Left lung (tissue), 10 donors: ENCODE data around the gene FRMD4B. TPM values are rescaled to one million over a fixed set of nuclear protein-coding genes. Genes with fewer than 3 reads are reported as not detected.

ENCODE experiments used
- ATAC-seq: fragments of 200-7000 bp; cut with Tn5 transposase; one replicate; pipeline ENCODE4 v1.9.1; 2020; ENCODE audit warnings: moderate library complexity
- DNase-seq, 4 donors: peaks; one replicate each; pipeline ENCODE4 v3.0.0-alpha.2; 2013 to 2020
- H3K27ac ChIP-seq, 2 donors: fragments of 200-600 bp; sonication (generic) in 1 of 2; one replicate each; pipeline versions ENCODE4 v1.5.0 to v1.8.0; 2020 to 2021
- H3K27me3 ChIP-seq, 2 donors: fragments of 200-600 bp; sonication (generic) in 1 of 2; one replicate each; pipeline versions ENCODE4 v1.5.0 to v1.8.0; 2020 to 2021
- H3K36me3 ChIP-seq, 2 donors: fragments of 200-600 bp; sonication (generic) in 1 of 2; one replicate each; pipeline versions ENCODE4 v1.5.0 to v1.8.0; 2020 to 2021
- H3K4me1 ChIP-seq, 2 donors: fragments of 200-600 bp; one replicate each; pipeline ENCODE4 v1.8.0; 2021
- H3K4me3 ChIP-seq, 2 donors: fragments of 200-600 bp; sonication (generic) in 1 of 2; one replicate each; pipeline versions ENCODE4 v1.5.0 to v1.8.0; 2020 to 2021; ENCODE audit warnings: mild to moderate bottlenecking in 1 of 2
- H3K9me3 ChIP-seq, 2 donors: fragments of 200-600 bp; sonication (generic) in 1 of 2; one replicate each; pipeline versions ENCODE4 v1.5.0 to v1.8.0; 2020 to 2021
- intact Hi-C, 2 donors: fragments of 100-400 bp; cut with DNase I; formaldehyde crosslinking; loops; one replicate each; pipeline versions ENCODE4 v1.11.2 to v1.14.2; 2022
- polyA plus RNA-seq, 6 donors: library from polyadenylated mRNA; unstranded; fragments of 120-200 nt; gene quantifications; one replicate each; pipeline ENCODE4 v1.2.1, GENCODE V29; 2013; ENCODE audit not compliant: insufficient read length in 6 of 6
- total RNA-seq, 2 donors: library from RNA; stranded (reverse); fragmentation: NEBNext Ultra II Directional; extraction: Animal tissue kit (Norgen Biotek cat#: 25700); gene quantifications; one replicate each; pipeline ENCODE4 v1.2.1, GENCODE V29; 2021
- TF ChIP-seq, protein P1 (sequence below), 2 donors: fragments of 200-600 bp; sonication (generic) in 1 of 2; IDR thresholded peaks; one replicate each; pipeline versions ENCODE4 v1.5.0 to v1.8.0; 2021; ENCODE audit warnings: antibody characterized with exemption in 2 of 2
- donor health status: DM: no; HTN: yes; CAD: no.
- donor health status: DM: no; HTN: no; CAD: no.

The FRMD4B gene
- total and polyA plus RNA-seq, 8 donors: 49.0 to 78.7 (median 71.1) TPM

DNA sequence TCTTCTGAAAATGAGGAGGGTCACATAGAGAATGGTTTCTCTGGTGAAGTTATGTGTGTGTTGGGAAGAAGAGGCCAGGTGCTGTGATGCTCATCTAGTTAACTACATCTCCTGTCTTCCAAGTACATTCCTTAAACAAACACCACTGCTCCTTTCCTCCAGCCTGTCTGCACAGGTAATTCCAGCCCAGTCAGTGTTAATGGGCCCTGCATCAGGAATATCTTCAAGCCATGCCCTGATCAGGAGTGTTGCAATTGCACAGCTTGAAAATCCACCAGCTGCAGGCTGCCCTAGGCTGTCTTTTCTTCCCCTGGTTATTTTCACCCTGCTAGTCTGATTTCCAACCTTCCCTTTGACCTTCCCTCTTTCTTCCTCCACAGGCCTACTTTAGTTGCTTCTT, 221.6 kb downstream of the FRMD4B start:
- intact Hi-C loops: loop anchor here in 1 of 2 donors (5.0 to 10.0 kb wide), 3 partner anchors 141 to 508 kb away; no protein-coding TSS in a partner anchor
- H3K36me3 ChIP-seq: peaks cover 0 to 1% of the 10 kb centered on the region in 2 donors
- DNase-seq (no peak), ATAC-seq (no peak)
- no peak overlapping the region for H3K27ac ChIP-seq
- TF ChIP-seq, protein P1, sequence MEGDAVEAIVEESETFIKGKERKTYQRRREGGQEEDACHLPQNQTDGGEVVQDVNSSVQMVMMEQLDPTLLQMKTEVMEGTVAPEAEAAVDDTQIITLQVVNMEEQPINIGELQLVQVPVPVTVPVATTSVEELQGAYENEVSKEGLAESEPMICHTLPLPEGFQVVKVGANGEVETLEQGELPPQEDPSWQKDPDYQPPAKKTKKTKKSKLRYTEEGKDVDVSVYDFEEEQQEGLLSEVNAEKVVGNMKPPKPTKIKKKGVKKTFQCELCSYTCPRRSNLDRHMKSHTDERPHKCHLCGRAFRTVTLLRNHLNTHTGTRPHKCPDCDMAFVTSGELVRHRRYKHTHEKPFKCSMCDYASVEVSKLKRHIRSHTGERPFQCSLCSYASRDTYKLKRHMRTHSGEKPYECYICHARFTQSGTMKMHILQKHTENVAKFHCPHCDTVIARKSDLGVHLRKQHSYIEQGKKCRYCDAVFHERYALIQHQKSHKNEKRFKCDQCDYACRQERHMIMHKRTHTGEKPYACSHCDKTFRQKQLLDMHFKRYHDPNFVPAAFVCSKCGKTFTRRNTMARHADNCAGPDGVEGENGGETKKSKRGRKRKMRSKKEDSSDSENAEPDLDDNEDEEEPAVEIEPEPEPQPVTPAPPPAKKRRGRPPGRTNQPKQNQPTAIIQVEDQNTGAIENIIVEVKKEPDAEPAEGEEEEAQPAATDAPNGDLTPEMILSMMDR (IDR thresholded peaks at IDR 0.05): no peak
- H3K27me3 ChIP-seq: no peaks in the 10 kb centered on the region
- no peak overlapping the region for H3K4me3 ChIP-seq
- no peaks in the 10 kb centered on the region for H3K4me1 ChIP-seq
- H3K9me3 ChIP-seq: no peaks in the 10 kb centered on the region

GRCh38 chr3:69162308-69162980, 223.4 kb downstream of the FRMD4B start:
- no peak overlapping the region for H3K27ac ChIP-seq
- H3K9me3 ChIP-seq: no peaks in the 10 kb centered on the region
- H3K4me1 ChIP-seq: no peaks in the 10 kb centered on the region
- intact Hi-C loops: loop anchor here in 1 of 2 donors (5.0 to 10.0 kb wide), 3 partner anchors 142 to 510 kb away; no protein-coding TSS in a partner anchor
- TF ChIP-seq, protein P1 (IDR thresholded peaks at IDR 0.05): no peak
- H3K4me3 ChIP-seq: no peak overlapping the region
- H3K36me3 ChIP-seq: no peaks in the 10 kb centered on the region
- peak; percentile 78 for ATAC-seq
- no peak for DNase-seq
- H3K27me3 ChIP-seq: no peaks in the 10 kb centered on the region

- Histone ChIP-seq H3K4me1 (no peaks in the 10 kb centered on the region), H3K27me3 (no peaks in the 10 kb centered on the region), H3K4me3 (no peak overlapping the region), H3K9me3 (no peaks in the 10 kb centered on the region), H3K27ac (no peak overlapping the region), H3K36me3 (no peaks in the 10 kb centered on the region)
- intact Hi-C loops: loop anchor here in 1 of 2 donors (5.0 to 10.0 kb wide), 3 partner anchors 143 to 511 kb away; no protein-coding TSS in a partner anchor
- DNase-seq (peak in 2 of 4 donors; percentile 30 to 62), ATAC-seq (peak; percentile 96)
- TF ChIP-seq, protein P1 (IDR thresholded peaks at IDR 0.05): peak; percentile 90 to 93
Observed at GRCh38 chr3:69161587-69162307, 224.1 kb downstream of the FRMD4B start.

DNA sequence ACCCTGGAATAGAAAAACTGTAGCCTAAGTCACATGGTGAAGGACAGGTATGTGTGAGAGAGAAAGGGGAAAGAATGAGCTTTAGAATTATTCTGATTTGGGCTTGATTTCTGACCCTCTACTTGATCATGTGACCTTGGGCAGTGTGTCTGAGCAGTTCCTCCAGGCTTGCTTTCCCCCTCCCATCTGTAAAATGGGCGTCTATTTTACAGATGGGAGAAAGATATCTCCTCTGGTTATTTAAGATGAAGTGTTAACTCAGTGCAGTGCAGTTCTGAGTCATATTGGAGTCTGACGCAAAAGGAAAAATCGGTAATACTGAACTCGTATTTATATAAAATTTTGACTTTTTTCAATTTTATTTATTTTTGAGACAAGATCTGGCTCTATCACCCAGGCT, 225.4 kb downstream of the FRMD4B start:
- no peak overlapping the region for H3K4me3 ChIP-seq
- DNase-seq (no peak), ATAC-seq (no peak)
- TF ChIP-seq, protein P1 (IDR thresholded peaks at IDR 0.05): no peak
- no peaks in the 10 kb centered on the region for H3K27me3 ChIP-seq
- no peak overlapping the region for H3K27ac ChIP-seq
- H3K4me1 ChIP-seq: no peaks in the 10 kb centered on the region
- H3K9me3 ChIP-seq: no peaks in the 10 kb centered on the region
- intact Hi-C loops: loop anchor here in 1 of 2 donors (5.0 to 10.0 kb wide), 3 partner anchors 144 to 512 kb away; no protein-coding TSS in a partner anchor
- no peaks in the 10 kb centered on the region for H3K36me3 ChIP-seq

DNA sequence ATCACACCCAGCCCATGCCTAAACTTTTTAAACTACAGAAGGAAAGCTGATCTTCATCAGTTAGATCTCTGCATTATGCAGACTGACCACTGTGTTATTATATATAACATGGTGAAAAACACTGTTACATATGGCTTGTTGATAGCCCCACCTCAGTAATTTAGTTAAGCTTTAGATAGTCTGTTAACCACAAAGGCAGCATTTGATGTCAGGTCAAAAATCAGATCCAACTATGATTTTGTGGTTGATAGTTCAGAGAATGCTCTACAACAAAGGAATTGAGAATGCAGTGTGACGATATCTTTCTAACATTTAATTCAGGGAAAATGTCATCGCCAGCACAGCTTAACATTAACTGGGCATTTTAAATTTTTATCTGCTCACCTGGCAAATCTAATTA, 225.8 kb downstream of the FRMD4B start:
- intact Hi-C loops: loop anchor here in 1 of 2 donors (5.0 to 10.0 kb wide), 3 partner anchors 145 to 512 kb away; no protein-coding TSS in a partner anchor
- ATAC-seq (no peak), DNase-seq (no peak)
- Histone ChIP-seq H3K36me3 (no peaks in the 10 kb centered on the region), H3K4me1 (no peaks in the 10 kb centered on the region), H3K4me3 (no peak overlapping the region), H3K27ac (no peak overlapping the region), H3K27me3 (no peaks in the 10 kb centered on the region), H3K9me3 (no peaks in the 10 kb centered on the region)
- TF ChIP-seq, protein P1 (IDR thresholded peaks at IDR 0.05): no peak
